BLaER1 treated with 17β-estradiol and CSF1 and Interleukin-3, amounts not matched to agents 10 nM and 100 nM (cell line): ENCODE data around the gene HEBP2.

ENCODE experiments used
- H3K27ac ChIP-seq, 11 experiments: shearing (Covaris generic); formaldehyde crosslinking; 2 replicates each; pipeline ENCODE4 v1.8.1; 2022
- H3K27me3 ChIP-seq, 11 experiments: shearing (Covaris generic); formaldehyde crosslinking; 2 replicates each; pipeline ENCODE4 v1.8.1; 2022
- H3K36me3 ChIP-seq, 11 experiments: shearing (Covaris generic); formaldehyde crosslinking; 2 replicates each; pipeline ENCODE4 v1.8.1; 2022
- H3K4me1 ChIP-seq, 10 experiments: shearing (Covaris generic); formaldehyde crosslinking; 2 replicates each; pipeline ENCODE4 v1.8.1; 2022
- H3K4me2 ChIP-seq, 11 experiments: shearing (Covaris generic); formaldehyde crosslinking; 2 replicates each; pipeline ENCODE4 v1.8.1; 2022
- H3K4me3 ChIP-seq, 10 experiments: shearing (Covaris generic); formaldehyde crosslinking; 2 replicates each; pipeline ENCODE4 v1.8.1; 2022
- H3K9ac ChIP-seq, 11 experiments: shearing (Covaris generic); formaldehyde crosslinking; 2 replicates each; pipeline ENCODE4 v1.8.1; 2022
- H3K9me3 ChIP-seq, 11 experiments: shearing (Covaris generic); formaldehyde crosslinking; replicated peaks in 1 of 11; 2 replicates each; pipeline ENCODE4 v1.8.1; 2022
- H4K20me1 ChIP-seq, 11 experiments: shearing (Covaris generic); formaldehyde crosslinking; 2 replicates each; pipeline ENCODE4 v1.8.1; 2022
- Cebpa-rat ChIP-seq, 11 experiments: shearing (Covaris generic); IDR thresholded peaks; 2 replicates each; pipeline ENCODE4 v1.8.1; 2022

Gene HEBP2

DNA sequence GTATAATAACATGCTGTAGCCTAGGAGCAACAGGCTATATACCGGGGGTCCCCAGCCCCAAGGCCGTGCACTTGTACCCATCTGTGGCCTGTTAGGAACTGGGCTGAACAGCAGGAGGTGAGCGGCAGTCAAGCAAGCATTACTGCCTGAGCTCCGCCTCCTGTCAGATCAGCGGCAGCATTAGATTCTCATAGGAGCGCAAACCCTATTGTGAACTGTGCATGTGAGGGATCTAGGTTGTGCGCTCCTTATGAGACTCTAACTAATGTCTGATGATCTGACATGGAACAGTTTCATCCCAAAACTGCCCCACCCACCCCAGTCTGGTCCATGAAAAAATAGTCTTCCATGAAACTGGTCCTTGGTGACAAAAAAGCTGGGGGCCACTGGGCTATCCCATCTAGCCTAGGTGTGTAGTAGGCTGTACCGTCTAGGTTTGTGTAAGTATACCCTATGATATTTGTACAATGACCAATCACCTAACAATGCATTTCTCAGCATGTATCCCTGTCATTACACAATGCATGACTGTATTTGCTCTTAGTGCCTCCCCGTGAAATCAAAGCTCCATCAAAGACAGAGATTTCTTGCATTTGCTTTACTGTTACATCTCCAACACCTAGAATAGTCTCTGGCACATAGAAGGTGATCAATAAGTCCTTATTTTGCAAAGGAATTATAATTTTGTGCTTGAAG is 64.4 kb downstream of the HEBP2 start:
- Histone ChIP-seq H3K4me2 (no peak overlapping the region), H3K27ac (no peak overlapping the region), H3K27me3 (no peaks in the 10 kb centered on the region), H3K9ac (no peak overlapping the region), H3K9me3 (peaks cover 0 to 7% (median 0%) of the 10 kb centered on the region in 11 experiments; a peak in 2 of 22 replicates), H3K4me1 (no peaks in the 10 kb centered on the region), H3K36me3 (peaks cover 8 to 82% (median 45%) of the 10 kb centered on the region in 11 experiments; a peak in 18 of 22 replicates), H4K20me1 (no peaks in the 10 kb centered on the region), H3K4me3 (no peak overlapping the region)
- TF ChIP-seq Cebpa-rat (IDR thresholded peaks at IDR 0.05) = no peak
